Lower leg skin (tissue), 4 donors: ENCODE results near the gene NAALADL2. TPM values are rescaled to one million over a fixed set of nuclear protein-coding genes. Genes with fewer than 3 reads are reported as not detected.
"Not testable (repeated sequence)": the region's sequence is repeated elsewhere in the genome, so short reads cannot be mapped to it uniquely, and the experiment has no call there.

Source experiments
- DNase-seq, 2 donors: peaks; one replicate each; pipeline ENCODE4 v3.0.0-alpha.2; 2019; ENCODE audit warnings: low spot score in 2 of 2
- H3K4me3 ChIP-seq: fragments of 200-600 bp; sonication (generic); 2 replicates; pipeline ENCODE4 v1.5.1; 2017; ENCODE audit warnings: mild to moderate bottlenecking, low read depth; ENCODE audit not compliant: poor library complexity, severe bottlenecking
- POLR2A ChIP-seq, 2 donors: fragments of 450-650 bp; IDR thresholded peaks; one replicate each; pipeline ENCODE4 v1.6.1; 2016 to 2017; ENCODE audit warnings: antibody characterized with exemption in 2 of 2, mild to moderate bottlenecking in 1 of 2, moderate library complexity in 1 of 2
- WGBS, 2 donors: methylation state at CpG; one replicate each; pipeline ENCODE4 v1.1.5; 2018; 5-methylcytosine and 5-hydroxymethylcytosine counted together
- intact Hi-C: fragments of 100-400 bp; cut with DNase I; formaldehyde crosslinking; loops from one replicate; pipeline ENCODE4 v1.15.0; 2023; ENCODE audit warnings: low total_unique reads
- total RNA-seq, 4 donors: library from RNA; depleted of rRNA; stranded (reverse); fragments of >200 nt; gene quantifications; one replicate each; pipeline ENCODE4 v1.1.0, GENCODE V29; 2016
- TF ChIP-seq, protein P1 (sequence below), 3 donors: fragments of 450-650 bp; IDR thresholded peaks; one replicate each; pipeline ENCODE4 v1.5.1; 2016; ENCODE audit warnings: antibody characterized with exemption in 3 of 3, mild to moderate bottlenecking in 3 of 3, moderate library complexity in 2 of 3

Gene NAALADL2
- total RNA-seq, 4 donors from 2014 or later = 3.6 to 8.1 (median 4.6) TPM

- WGBS, 2 donors = 51 to 54% methylated on average over 3 of the region's 3 CpGs
- intact Hi-C loops = no loop called here
- no peak for TF ChIP-seq POLR2A (IDR thresholded peaks at IDR 0.05)
- TF ChIP-seq, protein P1, sequence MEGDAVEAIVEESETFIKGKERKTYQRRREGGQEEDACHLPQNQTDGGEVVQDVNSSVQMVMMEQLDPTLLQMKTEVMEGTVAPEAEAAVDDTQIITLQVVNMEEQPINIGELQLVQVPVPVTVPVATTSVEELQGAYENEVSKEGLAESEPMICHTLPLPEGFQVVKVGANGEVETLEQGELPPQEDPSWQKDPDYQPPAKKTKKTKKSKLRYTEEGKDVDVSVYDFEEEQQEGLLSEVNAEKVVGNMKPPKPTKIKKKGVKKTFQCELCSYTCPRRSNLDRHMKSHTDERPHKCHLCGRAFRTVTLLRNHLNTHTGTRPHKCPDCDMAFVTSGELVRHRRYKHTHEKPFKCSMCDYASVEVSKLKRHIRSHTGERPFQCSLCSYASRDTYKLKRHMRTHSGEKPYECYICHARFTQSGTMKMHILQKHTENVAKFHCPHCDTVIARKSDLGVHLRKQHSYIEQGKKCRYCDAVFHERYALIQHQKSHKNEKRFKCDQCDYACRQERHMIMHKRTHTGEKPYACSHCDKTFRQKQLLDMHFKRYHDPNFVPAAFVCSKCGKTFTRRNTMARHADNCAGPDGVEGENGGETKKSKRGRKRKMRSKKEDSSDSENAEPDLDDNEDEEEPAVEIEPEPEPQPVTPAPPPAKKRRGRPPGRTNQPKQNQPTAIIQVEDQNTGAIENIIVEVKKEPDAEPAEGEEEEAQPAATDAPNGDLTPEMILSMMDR (IDR thresholded peaks at IDR 0.05) = no peak
- DNase-seq = no peak
- H3K4me3 ChIP-seq = no peak overlapping the region
These were observed 218.1 kb downstream of the NAALADL2 start for GRCh38 chr3:175077216-175077615.

GRCh38 chr3:175082631-175083030 lies 223.5 kb downstream of the NAALADL2 start:
- no peak for DNase-seq
- intact Hi-C loops = no loop called here
- TF ChIP-seq, protein P1 (IDR thresholded peaks at IDR 0.05) = no peak
- TF ChIP-seq POLR2A (IDR thresholded peaks at IDR 0.05) = no peak
- H3K4me3 ChIP-seq = no peak overlapping the region

DNA sequence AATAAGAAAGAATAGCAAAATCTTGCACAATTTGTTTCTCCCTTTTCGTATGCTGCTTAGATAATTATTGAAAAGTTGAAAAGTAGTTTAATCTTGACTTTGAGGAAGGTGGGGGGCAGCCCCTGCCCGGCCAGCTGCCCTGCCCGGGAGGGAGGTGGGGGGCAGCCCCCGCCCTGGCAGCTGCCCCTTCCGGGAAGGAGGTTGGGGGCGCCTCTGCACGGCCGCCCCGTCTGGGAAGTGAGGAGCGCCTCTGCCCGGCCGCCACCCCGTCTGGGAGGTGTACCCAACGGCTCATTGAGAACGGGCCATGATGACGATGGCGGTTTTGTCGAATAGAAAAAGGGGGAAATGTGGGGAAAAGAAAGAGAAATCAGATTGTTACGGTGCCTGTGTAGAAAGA lies 228.0 kb downstream of the NAALADL2 start:
- DNase-seq = not testable (repeated sequence)

GRCh38 chr3:175088766-175089380 lies 229.7 kb downstream of the NAALADL2 start:
- no peak for DNase-seq
- intact Hi-C loops = no loop called here
- TF ChIP-seq POLR2A (IDR thresholded peaks at IDR 0.05) = no peak
- TF ChIP-seq, protein P1 (IDR thresholded peaks at IDR 0.05) = no peak
- 70 to 72% methylated on average over 3 of the region's 3 CpGs for WGBS, 2 donors
- H3K4me3 ChIP-seq = no peak overlapping the region

More for the DNA sequence above, 228.0 kb downstream of the NAALADL2 start:
- intact Hi-C loops, H3K4me3 ChIP-seq: not testable (repeated sequence)
- WGBS, 2 donors = 89 to 92% methylated on average over 19 of the region's 19 CpGs

DNA sequence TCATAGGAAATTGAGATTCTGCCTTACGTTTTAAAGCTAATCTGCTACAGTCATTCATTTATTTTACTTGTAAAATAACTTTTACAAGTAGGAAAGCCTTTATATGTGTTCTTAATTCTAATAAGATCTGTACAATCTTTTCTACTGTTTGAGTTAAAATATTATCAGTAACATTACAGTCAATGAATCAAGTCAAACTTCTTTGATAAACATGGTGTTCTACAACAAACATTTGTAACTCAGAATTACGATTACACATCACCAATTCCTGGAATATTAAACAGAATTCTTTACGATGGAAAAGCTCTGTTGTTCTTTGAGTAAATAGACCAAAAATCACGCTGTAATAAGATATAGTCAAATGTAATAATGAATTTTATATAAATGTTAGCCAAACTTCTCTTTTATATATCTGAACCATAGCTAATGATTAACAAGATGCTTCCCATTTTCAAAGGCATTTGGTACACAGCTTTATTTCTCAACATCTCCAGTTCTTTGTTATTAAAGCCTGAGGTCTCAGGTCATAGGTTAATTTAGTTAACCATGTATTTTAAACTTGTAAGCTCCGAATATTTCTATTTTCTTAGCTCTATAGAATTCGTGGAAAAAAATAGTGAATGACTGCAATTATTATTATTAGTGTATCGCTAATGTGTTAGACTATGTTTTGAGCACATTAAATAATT lies 232.4 kb downstream of the NAALADL2 start:
- no peak for DNase-seq
- intact Hi-C loops = no loop called here
- H3K4me3 ChIP-seq = no peak overlapping the region
- TF ChIP-seq, protein P1 (IDR thresholded peaks at IDR 0.05) = no peak
- TF ChIP-seq POLR2A (IDR thresholded peaks at IDR 0.05) = no peak
- 89% methylated on average over 7 of the region's 7 CpGs for WGBS, 2 donors

- intact Hi-C loops = no loop called here
- no peak overlapping the region for H3K4me3 ChIP-seq
- DNase-seq = no peak
- WGBS, 2 donors = 68 to 73% methylated on average over 3 of the region's 3 CpGs
- TF ChIP-seq POLR2A (IDR thresholded peaks at IDR 0.05) = no peak
- TF ChIP-seq, protein P1 (IDR thresholded peaks at IDR 0.05) = no peak
These were observed 234.6 kb downstream of the NAALADL2 start for GRCh38 chr3:175093748-175094147.
